Glomerular visceral epithelial cell (primary cell): ENCODE data around the gene CASQ1.

ENCODE experiments used
- DNase-seq: peaks from one replicate; pipeline ENCODE4 v3.0.0-alpha.2; 2016; ENCODE audit errors: extremely low spot score

CASQ1 gene

DNA sequence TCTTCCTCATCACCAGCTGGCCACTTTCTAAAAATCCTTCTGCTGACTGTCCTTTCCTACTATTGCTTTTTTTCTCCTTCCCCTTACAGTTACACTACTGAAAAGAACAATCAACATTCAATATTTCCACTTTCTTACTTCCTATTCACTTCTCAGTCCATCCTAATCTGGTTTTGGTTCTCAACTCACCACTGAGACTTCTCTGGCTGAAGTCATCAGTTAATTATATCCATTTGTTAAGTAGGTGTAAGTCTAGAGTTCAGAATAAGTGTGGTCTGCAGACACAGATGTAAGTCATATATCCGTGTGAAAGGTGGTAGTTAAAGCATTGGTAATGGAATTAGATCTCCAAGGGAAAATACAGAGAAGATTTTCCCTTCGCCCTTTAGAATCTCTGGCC is 36.2 kb downstream of the CASQ1 start:
- no peak for DNase-seq

DNA sequence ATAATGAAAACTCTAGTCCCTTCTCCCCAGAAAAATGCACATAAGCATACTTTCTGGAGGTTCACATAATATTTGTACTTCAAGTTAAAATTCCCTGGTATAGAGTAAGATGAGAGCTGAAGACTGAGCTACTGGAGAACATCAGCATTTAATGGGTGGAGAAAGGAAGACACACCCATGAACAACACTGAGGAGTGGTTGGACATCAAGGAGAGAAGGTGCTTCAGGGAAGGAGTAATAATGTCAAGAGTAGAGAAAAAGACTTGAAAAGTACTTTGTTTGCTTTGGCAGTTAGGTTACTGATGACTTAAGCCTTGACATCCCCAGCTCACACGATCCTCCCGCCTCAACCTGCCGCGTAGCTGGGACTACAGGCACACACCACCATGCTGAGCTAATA is 36.7 kb downstream of the CASQ1 start:
- DNase-seq: no peak

DNA sequence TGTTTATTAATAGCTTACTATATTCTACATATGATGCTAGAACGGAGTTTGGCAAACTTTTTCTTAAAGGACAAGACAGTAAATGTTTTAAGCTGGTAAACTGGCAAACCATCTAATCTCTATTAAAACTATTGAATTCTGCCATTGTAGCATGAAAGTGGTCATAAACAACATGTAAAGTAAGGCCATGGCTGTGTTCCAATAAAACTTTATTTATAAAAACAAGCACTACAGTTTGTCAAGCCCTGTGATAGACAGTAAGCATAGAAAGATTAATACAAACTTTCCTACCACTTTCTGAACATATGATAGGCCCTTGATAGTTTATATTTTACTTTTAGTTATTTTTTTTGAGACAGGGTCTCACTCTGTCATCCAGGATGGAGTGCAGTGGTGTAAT is 37.2 kb downstream of the CASQ1 start:
- DNase-seq: no peak

DNA sequence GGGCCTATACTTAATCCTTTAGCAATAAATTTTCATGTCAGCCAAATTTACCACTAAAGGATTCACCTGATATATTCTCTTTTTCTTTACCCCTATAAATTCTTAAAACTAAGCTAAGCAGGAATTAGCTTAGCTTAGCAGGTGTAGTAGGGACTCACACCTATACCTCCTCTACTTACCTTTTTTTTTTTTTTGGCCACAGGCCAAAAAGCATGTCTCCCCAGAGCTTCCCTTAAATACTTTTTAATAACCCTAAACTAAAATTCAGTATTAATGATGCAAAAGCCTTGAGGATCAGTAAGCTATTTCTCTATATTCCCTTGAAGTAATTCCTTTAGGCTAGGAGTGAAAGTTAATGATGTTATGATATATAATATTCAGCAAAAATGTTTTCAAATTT is 38.1 kb downstream of the CASQ1 start:
- no peak for DNase-seq

DNA sequence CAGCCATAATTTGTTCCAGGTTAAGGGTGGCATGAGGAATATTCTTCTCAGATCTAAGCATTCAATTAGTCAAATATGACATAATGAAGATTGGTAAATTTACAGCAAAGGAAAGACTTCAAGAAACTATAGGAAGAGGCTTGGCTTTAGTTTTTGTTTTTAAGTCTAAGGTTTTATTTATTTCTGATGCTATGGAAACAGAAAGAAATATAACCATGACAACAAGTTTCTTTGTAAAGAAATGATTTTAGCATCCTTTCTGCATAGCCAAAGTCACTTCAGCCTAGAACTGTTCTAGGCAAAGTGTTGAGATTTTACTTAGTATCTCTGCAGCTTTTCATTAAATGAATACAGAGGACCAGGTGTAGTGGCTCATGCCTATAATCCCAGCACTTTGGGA is 42.5 kb downstream of the CASQ1 start:
- DNase-seq: no peak

DNA sequence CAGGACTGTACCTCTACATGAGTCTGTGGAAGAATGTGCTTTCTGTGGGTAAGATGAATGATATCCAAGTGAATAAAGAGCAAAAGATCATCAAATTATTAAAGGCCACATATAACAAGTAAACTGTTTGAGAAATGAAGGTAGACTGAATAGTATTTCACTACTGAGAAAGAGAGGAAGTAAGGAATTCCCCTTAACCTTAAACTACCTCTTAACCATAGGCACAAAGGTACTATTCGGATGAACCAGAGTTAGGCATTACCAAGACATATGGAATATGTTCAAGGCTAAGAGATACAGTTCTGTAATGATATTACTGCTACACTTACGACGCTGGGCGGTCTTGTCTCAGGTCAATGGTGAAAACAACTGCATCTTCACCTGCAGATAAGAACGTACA is 46.4 kb downstream of the CASQ1 start:
- no peak for DNase-seq

DNA sequence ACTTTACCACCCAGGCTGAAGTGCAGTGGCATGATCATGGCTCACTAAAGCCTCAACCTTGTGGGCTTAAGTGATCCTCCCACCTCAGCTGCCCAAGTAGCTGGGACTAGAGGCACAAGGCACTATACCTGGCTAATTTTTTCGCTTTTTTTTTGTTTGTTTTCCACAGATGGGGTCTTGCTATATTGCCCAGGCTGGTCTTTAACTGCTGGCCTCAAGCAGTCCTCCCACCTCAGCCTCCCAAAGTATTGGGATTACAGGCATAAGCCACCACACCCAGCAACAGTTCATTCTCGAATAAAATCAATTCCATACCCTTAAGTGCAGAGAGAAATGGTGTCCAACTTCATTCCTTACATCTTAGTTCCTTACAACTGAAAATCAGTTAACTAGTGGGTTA is 47.2 kb downstream of the CASQ1 start:
- no peak for DNase-seq

DNA sequence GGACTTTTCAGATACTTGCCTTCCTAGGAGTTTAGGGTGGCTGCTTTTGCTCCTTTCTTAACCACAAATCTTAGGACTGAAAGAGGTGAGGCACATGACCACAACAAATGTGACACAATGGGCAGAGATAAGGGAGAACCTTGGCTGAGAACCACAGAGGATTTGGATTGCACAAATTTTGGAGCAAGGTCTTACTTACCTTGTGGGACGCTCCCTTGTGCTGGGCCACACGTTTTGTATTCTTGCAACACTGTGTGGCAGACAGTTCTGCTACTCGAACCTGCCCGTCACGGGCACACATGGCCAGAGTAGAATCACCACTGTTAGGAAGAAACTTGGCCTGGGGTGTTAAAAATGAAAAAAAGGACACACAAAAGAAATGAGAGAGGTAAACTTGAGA is 48.0 kb downstream of the CASQ1 start:
- no peak for DNase-seq

DNA sequence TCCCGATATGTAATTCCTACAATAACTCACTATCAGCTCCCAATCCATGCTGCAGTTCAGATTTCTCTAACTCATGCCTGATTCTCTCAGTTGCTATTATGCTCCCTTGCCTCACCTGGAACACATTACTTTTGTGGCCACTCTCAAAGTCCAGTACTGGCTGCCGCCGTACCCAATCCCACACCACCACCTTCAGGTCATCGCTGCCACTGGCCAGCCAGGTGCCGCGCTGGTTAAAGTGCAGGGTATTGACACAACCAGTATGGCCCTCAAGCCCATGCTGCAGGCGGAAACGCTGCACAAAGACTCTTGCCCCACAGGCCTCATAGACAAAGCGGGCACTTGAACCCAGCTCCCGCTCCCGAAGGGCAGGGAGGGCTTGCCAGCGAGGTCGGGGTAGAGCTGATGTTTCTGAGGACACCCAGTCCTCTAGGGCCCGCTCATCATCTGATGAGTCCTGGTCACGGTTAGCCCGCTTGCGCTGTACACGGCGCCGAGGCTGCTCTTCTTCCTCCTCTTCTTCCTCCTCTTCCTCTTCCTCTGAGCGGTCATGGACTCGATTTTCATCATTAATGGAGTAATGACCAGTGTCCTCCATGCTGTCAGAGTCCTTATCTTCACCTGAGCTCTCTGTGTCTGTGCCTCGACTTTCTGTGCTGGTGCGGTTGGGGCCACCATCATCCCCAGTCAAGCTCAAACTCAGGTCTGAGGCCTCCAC is 49.4 kb downstream of the CASQ1 start:
- DNase-seq: no peak

DNA sequence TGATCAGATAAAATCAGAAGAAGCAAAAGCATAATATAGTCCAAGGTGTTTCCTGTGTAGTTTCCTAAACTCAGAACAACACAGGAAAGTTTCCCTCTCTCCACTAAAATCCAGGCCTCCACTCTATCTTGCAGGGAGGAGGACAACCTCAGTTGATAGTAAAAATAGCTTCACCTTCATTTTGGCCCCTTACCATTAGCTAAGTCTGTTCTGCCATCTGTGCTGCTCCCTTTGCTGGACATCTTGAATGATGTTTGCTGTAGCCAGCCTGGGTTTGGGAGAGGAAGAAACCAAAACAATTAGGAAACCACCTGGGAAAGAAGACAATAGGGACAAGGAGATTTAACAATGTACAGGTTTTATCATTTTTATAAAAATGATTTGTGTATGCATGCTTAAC is 53.4 kb downstream of the CASQ1 start:
- no peak for DNase-seq

DNA sequence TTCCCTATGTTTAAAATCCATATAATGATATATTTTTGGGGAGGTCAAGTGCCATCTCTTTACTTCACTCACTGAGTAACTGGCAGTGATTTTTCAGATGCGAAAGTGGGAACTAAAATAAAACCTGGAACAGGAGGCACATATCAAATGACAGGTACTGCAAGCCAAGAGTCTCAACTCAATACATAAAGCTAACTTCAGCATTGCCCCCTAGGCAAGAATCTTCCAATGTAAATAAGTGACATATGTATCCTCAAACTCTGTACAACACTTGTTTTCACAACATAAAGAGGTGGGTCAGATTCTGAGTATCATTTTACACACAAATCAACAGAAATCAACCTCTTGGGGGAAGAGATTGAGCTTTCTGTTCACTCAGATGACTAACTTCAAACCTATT is 53.8 kb downstream of the CASQ1 start:
- no peak for DNase-seq

DNA sequence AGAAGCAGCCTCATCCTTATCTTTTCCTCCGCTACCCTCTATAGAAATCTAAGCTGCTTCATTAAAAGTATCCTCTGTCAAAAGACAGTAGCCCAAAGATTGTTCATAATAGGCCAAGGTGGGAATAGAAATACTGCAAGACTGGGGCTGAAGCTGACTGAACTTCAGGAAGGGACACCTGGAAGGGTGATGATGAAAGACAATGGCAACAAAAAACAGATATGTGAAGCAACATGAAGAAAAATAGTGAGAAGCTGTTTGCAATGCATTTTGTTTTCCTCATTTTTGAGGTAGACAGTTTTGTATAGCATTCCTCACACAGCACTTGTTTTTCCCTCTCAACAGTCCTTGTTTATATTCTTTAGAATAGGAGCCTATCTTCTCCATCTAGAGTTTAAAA is 55.1 kb downstream of the CASQ1 start:
- no peak for DNase-seq

DNA sequence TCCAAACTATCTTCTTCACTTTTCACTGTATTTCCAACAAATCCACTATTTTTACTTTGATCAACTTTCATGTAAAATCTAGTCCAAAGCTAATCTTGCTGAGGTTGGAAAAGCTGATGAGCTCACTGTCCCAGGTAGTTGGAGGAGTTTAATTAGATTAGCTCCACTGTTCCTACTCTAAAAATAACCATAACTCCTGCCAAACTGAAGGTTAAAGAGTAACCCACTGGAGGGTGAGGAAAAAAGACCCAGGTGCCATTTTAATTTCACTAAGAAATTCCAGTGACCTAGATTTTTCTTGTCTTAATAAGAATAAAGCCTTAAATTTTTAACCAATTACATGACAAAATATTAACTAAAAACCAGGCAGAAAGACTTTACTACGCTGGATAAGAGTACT is 56.7 kb downstream of the CASQ1 start:
- peak; percentile 20 for DNase-seq

DNA sequence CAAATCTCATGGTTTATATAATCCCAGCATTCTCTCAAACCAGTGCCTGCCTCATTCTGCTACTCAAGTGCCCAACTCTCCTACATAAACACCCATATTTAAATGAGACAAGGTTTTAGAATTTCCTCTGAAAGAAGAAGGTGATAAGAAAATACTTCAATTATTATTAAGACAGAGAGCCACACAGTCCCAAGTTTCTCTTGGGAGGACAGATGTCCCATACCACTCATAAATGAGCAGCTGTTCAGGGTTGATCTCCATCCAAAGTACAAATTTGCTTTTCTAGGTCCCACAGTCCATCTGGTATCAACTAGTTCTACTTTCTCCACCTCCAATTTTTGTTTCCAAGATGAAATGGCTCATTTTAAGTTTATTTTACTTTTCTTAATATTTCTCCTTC is 60.6 kb downstream of the CASQ1 start:
- DNase-seq: no peak
